NCI-H748 (cell line): Measurements from ENCODE around the gene CNKSR3.
A peak's percentile ranks its signal among the peaks of the same experiment; 100 is the strongest.
"Not testable (repeated sequence)": the region's sequence is repeated elsewhere in the genome, so short reads cannot be mapped to it uniquely, and the experiment has no call there.

ENCODE experiments used
- DNase-seq: peaks from one replicate; lab custom pipeline; 2025; ENCODE audit not compliant: unreplicated experiment; lab: John Stamatoyannopoulos, UW

CNKSR3 gene

GRCh38 chr6:154529957-154530356, 19.5 kb upstream of the CNKSR3 start:
- no peak for DNase-seq

GRCh38 chr6:154528310-154528915, 17.9 kb upstream of the CNKSR3 start:
- no peak for DNase-seq

GRCh38 chr6:154526996-154527395, 16.5 kb upstream of the CNKSR3 start:
- no peak for DNase-seq

GRCh38 chr6:154522576-154522975, 12.1 kb upstream of the CNKSR3 start:
- DNase-seq = no peak

- DNase-seq = no peak
Observed at GRCh38 chr6:154521412-154521811, 10.9 kb upstream of the CNKSR3 start.

GRCh38 chr6:154520280-154520679, 9.8 kb upstream of the CNKSR3 start:
- no peak for DNase-seq

GRCh38 chr6:154518396-154518795, 7.9 kb upstream of the CNKSR3 start:
- DNase-seq = no peak

- no peak for DNase-seq
Observed at GRCh38 chr6:154516276-154516675, 5.8 kb upstream of the CNKSR3 start.

GRCh38 chr6:154515826-154516225, 5.3 kb upstream of the CNKSR3 start:
- no peak for DNase-seq

GRCh38 chr6:154515076-154515475, 4.6 kb upstream of the CNKSR3 start:
- not testable (repeated sequence) for DNase-seq

- no peak for DNase-seq
Observed at GRCh38 chr6:154514481-154514880, 4.0 kb upstream of the CNKSR3 start.

- no peak for DNase-seq
Observed at GRCh38 chr6:154513601-154514320, 3.3 kb upstream of the CNKSR3 start.

GRCh38 chr6:154512201-154512600, 1.7 kb upstream of the CNKSR3 start:
- DNase-seq = no peak

GRCh38 chr6:154511791-154512190, 1.3 kb upstream of the CNKSR3 start:
- DNase-seq = peak; percentile 38

GRCh38 chr6:154509421-154510143, 903 bp downstream of the CNKSR3 start:
- DNase-seq = peak; percentile 70

- peak; percentile 71 for DNase-seq
Observed at GRCh38 chr6:154508573-154509375, 1.7 kb downstream of the CNKSR3 start.

GRCh38 chr6:154506991-154507898, 3.2 kb downstream of the CNKSR3 start:
- no peak for DNase-seq

- DNase-seq = no peak
Observed at GRCh38 chr6:154506582-154506981, 3.9 kb downstream of the CNKSR3 start.

- DNase-seq = no peak
Observed at GRCh38 chr6:154506108-154506507, 4.4 kb downstream of the CNKSR3 start.

- DNase-seq = no peak
Observed at GRCh38 chr6:154504865-154505449, 5.5 kb downstream of the CNKSR3 start.
